HG02970 (cell line): Measurements from ENCODE around the gene RABL2A.
"Not testable (repeated sequence)": the region's sequence is repeated elsewhere in the genome, so short reads cannot be mapped to it uniquely, and the experiment has no call there.

Source experiments
- ATAC-seq: cut with Tn5 transposase; IDR thresholded peaks from one replicate; pipeline ENCODE4 v1.9.1; 2021; ENCODE audit warnings: mild to moderate bottlenecking, moderate library complexity, moderate number of reproducible peaks; ENCODE audit not compliant: unreplicated experiment, low FRiP score

The RABL2A gene

DNA sequence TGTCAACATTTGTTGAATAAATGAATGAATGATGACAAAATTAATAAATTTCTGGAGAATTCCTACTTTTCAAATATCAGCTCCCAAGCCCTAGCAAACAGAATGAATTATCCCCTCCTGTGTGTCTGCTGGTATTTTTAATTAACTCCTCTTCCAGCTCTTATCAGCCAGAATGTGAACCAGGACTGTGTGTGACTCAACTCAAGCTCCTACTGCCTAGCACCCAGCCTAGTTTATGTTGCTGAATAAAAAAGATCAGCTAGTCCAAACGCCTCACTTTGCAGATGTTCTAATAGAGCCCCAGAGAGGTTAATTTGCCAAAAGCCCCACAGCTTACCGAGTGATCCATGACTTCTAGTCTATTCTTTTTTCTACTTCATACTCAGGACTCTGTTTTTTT, 50.3 kb downstream of the RABL2A start:
- ATAC-seq, result no peak

DNA sequence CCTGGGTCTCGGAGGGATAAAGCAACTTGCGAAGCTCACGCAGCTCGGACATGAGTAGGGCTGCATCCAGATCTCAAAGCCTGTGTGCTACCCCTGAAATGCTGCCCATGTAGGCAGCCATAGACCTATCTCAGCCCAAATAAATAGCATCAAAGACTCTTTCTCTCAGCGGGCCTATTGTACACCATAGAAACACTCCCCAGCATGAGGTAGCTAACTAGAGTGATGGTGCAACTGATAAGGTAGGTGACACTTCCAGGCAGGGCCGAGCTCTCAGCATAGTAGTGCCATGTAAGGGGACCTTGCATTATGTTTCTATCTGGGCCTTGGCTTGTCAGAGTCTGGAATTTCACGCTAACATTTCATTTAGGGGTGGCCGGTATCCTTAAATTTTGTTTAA, 52.4 kb downstream of the RABL2A start:
- no peak for ATAC-seq

DNA sequence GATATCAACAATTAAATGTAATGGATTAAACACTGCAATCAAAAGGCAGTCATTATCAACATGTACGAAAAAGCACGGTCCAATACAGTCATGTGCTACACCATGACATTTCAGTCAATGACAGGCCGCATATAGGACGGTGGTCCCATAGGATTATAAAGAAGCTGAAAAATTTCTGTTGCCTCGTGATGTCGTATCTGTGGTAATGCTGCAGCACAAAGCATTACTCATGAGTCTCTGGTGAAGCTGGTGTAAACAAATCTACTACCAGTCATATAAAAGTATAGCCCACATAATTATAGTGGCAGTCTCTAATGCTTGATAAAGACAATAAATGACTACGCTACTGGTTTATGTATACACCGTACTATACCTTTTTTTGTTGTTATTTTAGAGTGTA, 58.4 kb downstream of the RABL2A start:
- ATAC-seq, result no peak

DNA sequence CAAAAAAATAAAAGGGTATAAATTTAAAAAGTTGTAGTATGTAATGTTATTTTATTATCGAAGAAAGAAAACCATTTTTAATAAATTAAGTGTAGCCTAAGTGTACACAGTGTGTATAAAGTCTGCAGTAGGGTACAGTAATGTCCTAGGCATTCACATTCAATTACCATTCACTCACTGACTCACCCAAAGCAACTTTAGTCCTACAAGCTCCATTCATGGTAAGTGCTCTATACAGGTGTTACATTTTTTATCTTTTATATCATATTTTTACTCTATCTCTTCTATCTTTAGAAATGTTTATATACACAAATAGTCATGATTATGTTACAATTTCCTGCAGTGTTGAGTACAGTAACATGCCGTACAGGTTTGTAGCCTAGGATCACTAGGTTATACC, 59.5 kb downstream of the RABL2A start:
- ATAC-seq, result no peak

DNA sequence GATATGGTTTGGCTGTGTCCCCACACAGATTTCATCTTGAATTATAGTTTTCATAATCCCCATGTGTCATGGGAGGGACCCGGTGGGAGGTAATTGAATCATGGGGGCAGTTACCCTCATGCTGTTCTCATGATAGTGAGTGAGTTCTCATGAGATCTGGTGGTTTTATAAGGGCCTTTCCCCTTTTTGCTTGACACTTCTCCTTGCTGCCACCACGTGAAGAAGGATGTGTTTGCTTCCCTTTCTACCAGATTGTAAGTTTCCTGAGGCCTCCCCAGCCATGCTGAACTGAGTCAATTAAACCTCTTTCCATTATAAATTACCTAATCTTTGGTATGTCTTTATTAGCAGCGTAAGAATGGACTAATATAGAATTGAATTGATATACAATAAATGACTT, 63.8 kb downstream of the RABL2A start:
- not testable (repeated sequence) for ATAC-seq
